ENCODE data around the gene OTOS. TPM values are rescaled to one million over a fixed set of nuclear protein-coding genes. Genes with fewer than 3 reads are reported as not detected.

OTOS gene
- total RNA-seq, 1 donor: not detected

DNA sequence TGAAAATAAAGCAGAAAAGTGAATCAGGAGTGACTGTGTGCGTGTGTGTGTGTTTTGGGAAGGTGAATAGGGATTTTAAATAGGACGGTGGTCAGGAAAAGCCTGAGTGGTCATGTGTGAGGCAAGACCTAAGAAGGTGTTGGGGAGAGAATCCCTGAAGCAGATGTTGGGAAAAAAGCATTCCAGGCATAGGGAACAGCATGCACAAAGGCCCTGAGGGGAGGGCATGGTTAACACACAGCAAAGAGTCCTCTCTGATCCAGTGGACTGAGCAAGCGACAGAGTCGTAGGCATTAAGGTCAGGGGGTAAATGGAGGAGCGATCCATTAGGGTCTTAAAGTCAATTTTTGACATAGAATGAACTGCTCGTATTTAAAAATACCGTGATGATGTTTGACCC is 34.0 kb upstream of the OTOS start:
- Histone ChIP-seq H2AFZ (ENCODE audit: low read length) (no peak overlapping the region), H4K20me1 (ENCODE audit: insufficient read depth, low read length) (no peaks in the 10 kb centered on the region), H3K27me3 (ENCODE audit: insufficient read depth, low read length) (peaks cover 56% of the 10 kb centered on the region), H3K79me2 (ENCODE audit: insufficient read depth, low read length) (no peaks in the 10 kb centered on the region), H3K9me3 (ENCODE audit: low read depth, low read length) (no peaks in the 10 kb centered on the region), H3K4me2 (ENCODE audit: insufficient read depth, low read length) (no peak overlapping the region), H3K4me3 (ENCODE audit: insufficient read depth, low read length) (no peak overlapping the region), H3K27ac (ENCODE audit: low read depth, low read length) (no peak overlapping the region), H3K4me1 (ENCODE audit: insufficient read depth, low read length) (no peaks in the 10 kb centered on the region), H3K36me3 (ENCODE audit: insufficient read depth, low read length) (no peaks in the 10 kb centered on the region)
- TF ChIP-seq, protein P1, sequence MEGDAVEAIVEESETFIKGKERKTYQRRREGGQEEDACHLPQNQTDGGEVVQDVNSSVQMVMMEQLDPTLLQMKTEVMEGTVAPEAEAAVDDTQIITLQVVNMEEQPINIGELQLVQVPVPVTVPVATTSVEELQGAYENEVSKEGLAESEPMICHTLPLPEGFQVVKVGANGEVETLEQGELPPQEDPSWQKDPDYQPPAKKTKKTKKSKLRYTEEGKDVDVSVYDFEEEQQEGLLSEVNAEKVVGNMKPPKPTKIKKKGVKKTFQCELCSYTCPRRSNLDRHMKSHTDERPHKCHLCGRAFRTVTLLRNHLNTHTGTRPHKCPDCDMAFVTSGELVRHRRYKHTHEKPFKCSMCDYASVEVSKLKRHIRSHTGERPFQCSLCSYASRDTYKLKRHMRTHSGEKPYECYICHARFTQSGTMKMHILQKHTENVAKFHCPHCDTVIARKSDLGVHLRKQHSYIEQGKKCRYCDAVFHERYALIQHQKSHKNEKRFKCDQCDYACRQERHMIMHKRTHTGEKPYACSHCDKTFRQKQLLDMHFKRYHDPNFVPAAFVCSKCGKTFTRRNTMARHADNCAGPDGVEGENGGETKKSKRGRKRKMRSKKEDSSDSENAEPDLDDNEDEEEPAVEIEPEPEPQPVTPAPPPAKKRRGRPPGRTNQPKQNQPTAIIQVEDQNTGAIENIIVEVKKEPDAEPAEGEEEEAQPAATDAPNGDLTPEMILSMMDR (IDR thresholded peaks at IDR 0.05; ENCODE audit: extremely low read depth, low read depth, low read length): no peak
- peak; percentile 30 for DNase-seq (ENCODE audit: insufficient read length, low spot score, missing footprints)

GRCh38 chr2:240172071-240172895 is 31.8 kb upstream of the OTOS start:
- TF ChIP-seq, protein P1 (IDR thresholded peaks at IDR 0.05; ENCODE audit: extremely low read depth, low read depth, low read length): no peak
- H2AFZ ChIP-seq (ENCODE audit: low read length): no peak overlapping the region
- H3K4me1 ChIP-seq (ENCODE audit: insufficient read depth, low read length): no peaks in the 10 kb centered on the region
- peak; percentile 18 for DNase-seq (ENCODE audit: insufficient read length, low spot score, missing footprints)
- H3K9me3 ChIP-seq (ENCODE audit: low read depth, low read length): no peaks in the 10 kb centered on the region
- H3K4me2 ChIP-seq (ENCODE audit: insufficient read depth, low read length): no peak overlapping the region
- H4K20me1 ChIP-seq (ENCODE audit: insufficient read depth, low read length): no peaks in the 10 kb centered on the region
- H3K4me3 ChIP-seq (ENCODE audit: insufficient read depth, low read length): no peak overlapping the region
- peaks cover 34% of the 10 kb centered on the region for H3K27me3 ChIP-seq (ENCODE audit: insufficient read depth, low read length)
- H3K36me3 ChIP-seq (ENCODE audit: insufficient read depth, low read length): no peaks in the 10 kb centered on the region
- no peak overlapping the region for H3K27ac ChIP-seq (ENCODE audit: low read depth, low read length)
- no peaks in the 10 kb centered on the region for H3K79me2 ChIP-seq (ENCODE audit: insufficient read depth, low read length)

DNA sequence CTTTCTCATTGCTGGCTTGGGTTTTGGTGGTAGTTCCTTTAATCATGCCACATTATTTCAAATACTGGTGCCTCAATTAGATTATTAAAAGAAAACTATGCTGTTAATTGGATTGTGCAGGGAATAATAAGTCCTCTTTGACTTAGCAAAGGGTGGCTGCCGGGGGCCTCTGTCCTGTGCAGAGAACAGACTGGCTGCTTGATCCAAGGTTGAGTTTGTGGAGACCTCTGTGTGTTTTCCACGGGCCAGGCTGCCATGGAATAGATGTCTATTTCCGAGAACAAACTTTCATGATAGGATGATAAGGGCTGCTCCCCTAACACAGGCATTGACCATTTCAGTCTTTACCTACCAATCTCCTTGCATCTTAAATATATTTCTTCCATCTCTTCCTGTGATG is 30.4 kb upstream of the OTOS start:
- no peak overlapping the region for H3K4me3 ChIP-seq (ENCODE audit: insufficient read depth, low read length)
- peaks cover 21% of the 10 kb centered on the region for H3K27me3 ChIP-seq (ENCODE audit: insufficient read depth, low read length)
- H3K4me2 ChIP-seq (ENCODE audit: insufficient read depth, low read length): no peak overlapping the region
- H3K36me3 ChIP-seq (ENCODE audit: insufficient read depth, low read length): no peaks in the 10 kb centered on the region
- no peaks in the 10 kb centered on the region for H3K4me1 ChIP-seq (ENCODE audit: insufficient read depth, low read length)
- no peak overlapping the region for H3K27ac ChIP-seq (ENCODE audit: low read depth, low read length)
- H4K20me1 ChIP-seq (ENCODE audit: insufficient read depth, low read length): no peaks in the 10 kb centered on the region
- DNase-seq (ENCODE audit: insufficient read length, low spot score, missing footprints): peak; percentile 39
- TF ChIP-seq, protein P1 (IDR thresholded peaks at IDR 0.05; ENCODE audit: extremely low read depth, low read depth, low read length): no peak
- no peaks in the 10 kb centered on the region for H3K79me2 ChIP-seq (ENCODE audit: insufficient read depth, low read length)
- H3K9me3 ChIP-seq (ENCODE audit: low read depth, low read length): no peaks in the 10 kb centered on the region
- H2AFZ ChIP-seq (ENCODE audit: low read length): no peak overlapping the region

GRCh38 chr2:240170354-240170735 is 29.9 kb upstream of the OTOS start:
- DNase-seq (ENCODE audit: insufficient read length, low spot score, missing footprints): peak; percentile 76
- TF ChIP-seq, protein P1 (IDR thresholded peaks at IDR 0.05; ENCODE audit: extremely low read depth, low read depth, low read length): no peak
- no peak overlapping the region for H3K4me3 ChIP-seq (ENCODE audit: insufficient read depth, low read length)

More at GRCh38 chr2:240170354-240170735, 29.9 kb upstream of the OTOS start:
- H4K20me1 ChIP-seq (ENCODE audit: insufficient read depth, low read length): no peaks in the 10 kb centered on the region
- no peaks in the 10 kb centered on the region for H3K79me2 ChIP-seq (ENCODE audit: insufficient read depth, low read length)
- no peak overlapping the region for H3K27ac ChIP-seq (ENCODE audit: low read depth, low read length)
- no peak overlapping the region for H3K4me2 ChIP-seq (ENCODE audit: insufficient read depth, low read length)
- H3K36me3 ChIP-seq (ENCODE audit: insufficient read depth, low read length): no peaks in the 10 kb centered on the region
- H3K4me1 ChIP-seq (ENCODE audit: insufficient read depth, low read length): no peaks in the 10 kb centered on the region
- H2AFZ ChIP-seq (ENCODE audit: low read length): no peak overlapping the region
- H3K9me3 ChIP-seq (ENCODE audit: low read depth, low read length): no peaks in the 10 kb centered on the region
- H3K27me3 ChIP-seq (ENCODE audit: insufficient read depth, low read length): peaks cover 20% of the 10 kb centered on the region
